COLO668 (cell line): ENCODE data around the gene SLC7A14.
"Not testable (repeated sequence)": the region's sequence is repeated elsewhere in the genome, so short reads cannot be mapped to it uniquely, and the experiment has no call there.

ENCODE experiments used
- DNase-seq: peaks from one replicate; lab custom pipeline; 2025; ENCODE audit not compliant: unreplicated experiment; lab: John Stamatoyannopoulos, UW

SLC7A14 gene

DNA sequence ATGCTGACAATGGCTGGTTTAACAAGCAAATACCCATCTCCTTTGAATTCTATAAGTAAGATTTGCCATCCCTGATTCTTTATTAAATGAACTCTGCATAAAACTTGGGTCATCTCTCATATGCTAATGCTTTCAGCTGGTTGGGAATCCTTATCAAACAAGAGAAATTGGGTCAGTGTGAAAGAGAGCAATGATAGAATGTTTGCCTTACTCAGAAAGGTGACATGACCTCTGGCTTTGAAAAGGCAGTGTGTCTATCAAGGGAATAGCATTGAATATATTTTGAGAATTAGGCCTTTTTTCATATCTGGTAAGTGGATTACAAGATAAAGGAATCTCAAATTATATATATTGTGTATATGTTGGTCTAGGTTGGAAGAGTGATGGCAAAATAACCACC is 8.7 kb upstream of the SLC7A14 start:
- DNase-seq = no peak

DNA sequence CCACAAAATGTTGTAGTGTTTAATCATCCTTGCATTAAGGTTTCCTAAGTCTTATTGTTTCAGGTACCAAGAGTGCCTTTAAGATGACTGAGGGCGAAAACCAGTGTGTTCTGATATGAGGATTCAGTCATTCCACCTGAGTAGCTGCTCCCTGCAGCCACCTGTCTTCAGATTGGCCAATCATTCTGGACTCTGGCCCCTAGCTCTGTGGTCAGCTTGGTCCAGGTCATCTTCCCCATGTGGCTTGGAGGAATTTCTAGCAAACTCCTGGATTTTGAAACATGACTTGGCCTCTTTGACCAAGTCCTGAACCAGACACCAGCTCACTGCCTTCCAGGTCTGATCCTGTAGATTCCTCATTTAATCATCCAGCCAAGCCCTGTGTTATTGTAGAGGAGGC is 7.8 kb upstream of the SLC7A14 start:
- no peak for DNase-seq

DNA sequence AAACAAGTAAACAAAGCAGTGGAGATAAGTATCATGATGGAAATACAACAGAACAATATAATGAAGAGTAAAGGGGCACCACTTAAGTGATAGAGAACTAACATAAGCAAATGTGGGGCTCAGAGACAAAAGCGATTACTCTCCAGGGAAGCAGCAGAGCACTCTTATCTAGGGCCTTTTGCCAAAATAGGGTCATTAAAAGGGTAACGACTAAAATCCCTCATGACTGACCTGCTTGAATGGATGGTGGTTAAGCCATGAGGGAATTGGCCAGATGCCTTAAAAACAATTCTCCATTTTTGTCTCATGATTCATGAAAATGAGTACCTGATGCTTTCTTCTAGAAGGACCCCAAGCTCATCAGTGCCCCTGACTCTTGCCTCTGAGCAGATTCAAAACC is 3.2 kb upstream of the SLC7A14 start:
- DNase-seq = no peak

DNA sequence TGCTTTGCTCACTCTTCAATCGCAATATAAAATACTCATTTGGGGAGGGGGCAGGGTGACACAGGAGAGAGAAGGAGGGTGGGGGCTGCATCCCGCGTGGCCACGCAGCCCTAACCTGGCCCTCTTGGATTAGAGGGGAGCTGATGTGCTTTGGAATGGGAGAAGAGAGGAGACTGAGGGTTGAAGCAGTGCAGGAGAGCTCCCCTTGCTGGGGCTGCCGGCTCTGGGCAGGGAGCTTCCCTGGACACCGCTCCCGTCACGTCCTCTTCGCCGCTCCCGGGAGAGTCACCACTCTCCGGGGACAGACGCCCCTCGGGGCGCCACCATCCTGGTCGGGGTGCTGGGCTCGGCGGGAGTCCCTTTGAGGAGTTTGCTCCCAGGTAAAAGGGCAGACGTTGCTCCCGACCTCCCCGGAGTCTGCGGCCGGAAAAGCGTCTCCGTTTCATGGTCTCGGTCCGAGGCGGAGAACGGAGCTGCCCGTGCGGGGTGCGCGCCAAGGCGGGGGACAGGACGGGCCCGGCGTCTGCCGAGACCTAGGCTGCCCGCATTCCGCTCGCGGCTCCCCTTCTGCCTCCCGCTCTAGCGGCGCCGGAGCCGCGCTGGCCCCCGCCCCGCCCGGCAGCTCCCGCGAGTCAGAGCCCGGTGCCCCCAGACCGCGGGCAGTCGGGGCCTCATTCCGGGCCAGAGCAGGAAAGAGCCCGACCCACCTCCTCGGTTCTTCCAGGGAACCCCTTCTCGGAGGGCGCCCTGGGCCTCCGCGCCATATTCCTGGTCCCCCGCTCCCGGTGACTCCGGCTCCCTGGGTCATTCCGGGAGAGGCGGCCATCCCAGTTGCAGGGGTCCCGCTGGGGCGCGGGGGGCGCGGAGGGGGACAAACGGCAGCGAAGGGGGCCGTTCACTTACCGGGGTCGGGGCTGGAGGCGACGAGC is 603 bp downstream of the SLC7A14 start:
- DNase-seq = peak; percentile 56

DNA sequence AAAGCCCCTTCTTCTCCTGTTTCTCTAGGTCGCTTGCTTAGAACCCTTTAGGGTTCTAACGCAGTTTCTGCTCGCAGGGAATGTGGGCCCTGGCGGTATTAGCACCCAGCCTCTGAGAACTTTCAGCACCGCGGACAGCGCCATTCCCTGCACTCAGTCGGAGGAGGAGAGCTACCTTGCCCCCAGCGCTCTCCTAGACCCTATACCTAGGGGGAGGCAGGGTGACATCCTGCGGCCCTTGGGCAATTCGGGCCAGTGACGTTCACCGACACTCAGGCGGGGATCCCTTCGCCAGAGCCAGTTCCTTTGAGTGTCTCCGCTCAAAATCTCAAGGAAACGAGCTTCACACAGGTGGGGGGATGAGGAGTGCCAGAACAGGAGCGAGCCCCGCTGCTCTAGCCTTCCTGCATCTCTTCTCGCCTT is 1.3 kb downstream of the SLC7A14 start:
- peak; percentile 38 for DNase-seq

DNA sequence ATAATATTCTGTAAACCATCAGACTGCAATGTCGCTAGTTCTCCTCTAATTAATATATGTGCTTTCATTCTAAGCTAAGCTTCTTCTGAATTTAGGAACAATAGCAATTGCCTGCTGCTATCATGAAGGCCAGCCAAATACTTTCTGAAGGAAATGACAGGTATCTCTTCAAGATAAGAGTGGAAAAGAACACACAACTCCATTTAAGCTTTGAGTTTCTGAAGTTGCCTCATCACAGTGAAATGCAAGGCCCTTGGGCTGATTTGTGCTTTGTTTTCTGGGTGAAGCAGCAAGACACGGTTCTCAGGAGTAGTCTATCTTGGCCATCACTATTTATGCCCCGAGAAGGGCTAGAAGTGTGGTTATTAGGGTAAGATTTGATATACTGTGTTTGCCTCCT is 6.2 kb downstream of the SLC7A14 start:
- DNase-seq = no peak

DNA sequence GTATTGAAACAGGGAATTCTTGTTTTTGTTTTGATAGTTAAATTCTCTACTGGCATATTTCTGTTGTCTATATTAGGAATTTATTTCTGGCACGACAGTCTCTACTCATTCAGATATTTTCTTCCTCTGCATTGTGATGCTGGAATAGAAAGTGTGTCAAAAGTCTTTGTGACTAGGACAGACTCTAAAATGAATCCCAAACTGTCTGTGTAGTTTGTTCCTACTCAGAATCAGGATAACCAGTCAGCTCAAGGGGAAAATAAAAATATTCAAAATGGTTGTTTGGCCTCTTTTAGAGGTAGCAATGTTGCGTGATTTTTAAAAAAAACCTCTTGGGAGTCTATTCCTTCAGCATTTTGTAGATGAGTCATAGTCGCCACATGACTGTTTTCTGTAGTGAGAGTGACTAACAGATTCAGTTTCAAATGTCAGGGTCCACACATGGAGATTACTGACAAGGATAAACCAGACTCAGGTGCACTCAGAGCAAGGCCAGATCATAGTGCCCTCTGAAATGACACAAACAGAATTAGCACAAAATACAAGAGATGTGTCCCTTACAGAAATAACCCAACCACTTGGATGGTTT is 13.1 kb downstream of the SLC7A14 start:
- DNase-seq = no peak

DNA sequence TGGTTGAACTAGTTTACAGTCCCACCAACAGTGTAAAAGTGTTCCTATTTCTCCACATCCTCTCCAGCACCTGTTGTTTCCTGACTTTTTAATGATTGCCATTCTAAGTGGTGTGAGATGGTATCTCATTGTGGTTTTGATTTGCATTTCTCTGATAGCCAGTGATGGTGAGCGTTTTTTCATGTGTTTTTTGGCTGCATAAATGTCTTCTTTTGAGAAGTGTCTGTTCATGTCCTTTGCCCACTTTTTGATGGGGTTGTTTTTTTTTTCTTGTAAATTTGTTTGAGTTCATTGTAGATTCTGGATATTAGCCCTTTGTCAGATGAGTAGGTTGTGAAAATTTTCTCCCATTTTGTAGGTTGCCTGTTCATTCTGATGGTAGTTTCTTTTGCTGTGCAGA is 18.3 kb downstream of the SLC7A14 start:
- DNase-seq = not testable (repeated sequence)

DNA sequence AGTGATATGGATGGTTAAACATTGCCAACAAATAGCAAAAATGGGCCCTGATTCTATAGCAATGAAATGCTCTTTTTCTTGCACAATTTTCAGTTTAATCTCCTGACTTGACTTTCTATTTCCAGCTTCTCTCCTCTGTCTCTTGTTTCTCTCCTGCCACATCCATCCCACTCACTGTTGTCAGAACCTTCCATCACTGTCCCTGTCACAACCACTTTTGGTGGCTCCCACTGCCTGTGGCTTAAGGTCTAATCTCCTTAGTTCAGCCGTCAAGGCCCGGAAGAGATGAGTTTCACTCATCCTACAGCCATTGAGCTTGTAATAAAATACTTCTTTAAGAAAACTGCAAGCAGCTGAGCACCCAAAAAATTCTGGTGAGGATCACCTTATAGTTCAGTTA is 19.5 kb downstream of the SLC7A14 start:
- no peak for DNase-seq

DNA sequence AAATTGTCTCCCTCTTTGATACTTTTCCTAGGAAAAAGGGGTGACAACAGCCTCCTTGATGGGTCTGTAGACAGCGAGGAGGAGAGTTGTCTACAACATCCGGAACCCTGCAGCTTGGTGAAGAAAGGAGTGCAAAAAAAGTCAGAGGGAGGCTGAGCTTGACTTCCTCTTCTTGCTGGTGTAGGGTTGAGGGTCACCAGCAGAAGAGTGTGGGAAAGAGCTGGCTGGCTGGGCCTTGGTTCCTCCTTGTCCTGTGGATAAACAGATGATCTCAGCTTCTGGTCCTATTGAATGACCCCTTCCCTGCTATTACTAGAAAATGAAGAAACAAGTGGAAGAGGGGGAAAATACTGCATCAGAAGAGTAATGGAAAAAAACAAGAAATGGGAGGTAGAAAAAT is 20.4 kb downstream of the SLC7A14 start:
- DNase-seq = no peak

DNA sequence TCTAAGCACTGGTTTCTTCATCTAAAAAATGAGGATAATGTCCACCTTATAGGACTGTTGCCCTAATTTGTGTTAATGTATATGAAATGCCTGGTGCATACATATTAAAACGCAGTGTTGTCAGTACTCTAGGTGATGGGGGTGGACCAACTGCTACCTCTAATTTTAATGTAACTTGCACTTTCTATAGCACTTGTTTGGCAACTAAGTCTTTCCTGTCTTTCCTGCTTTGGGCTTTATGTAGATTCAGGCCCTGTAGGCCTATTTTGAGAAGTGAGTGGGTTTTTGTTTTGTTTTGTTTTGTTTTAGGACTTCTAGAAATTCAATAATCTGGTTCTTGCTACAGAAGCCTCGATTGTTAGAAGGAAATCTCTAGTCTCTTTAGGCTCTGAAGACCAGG is 21.2 kb downstream of the SLC7A14 start:
- DNase-seq = no peak

DNA sequence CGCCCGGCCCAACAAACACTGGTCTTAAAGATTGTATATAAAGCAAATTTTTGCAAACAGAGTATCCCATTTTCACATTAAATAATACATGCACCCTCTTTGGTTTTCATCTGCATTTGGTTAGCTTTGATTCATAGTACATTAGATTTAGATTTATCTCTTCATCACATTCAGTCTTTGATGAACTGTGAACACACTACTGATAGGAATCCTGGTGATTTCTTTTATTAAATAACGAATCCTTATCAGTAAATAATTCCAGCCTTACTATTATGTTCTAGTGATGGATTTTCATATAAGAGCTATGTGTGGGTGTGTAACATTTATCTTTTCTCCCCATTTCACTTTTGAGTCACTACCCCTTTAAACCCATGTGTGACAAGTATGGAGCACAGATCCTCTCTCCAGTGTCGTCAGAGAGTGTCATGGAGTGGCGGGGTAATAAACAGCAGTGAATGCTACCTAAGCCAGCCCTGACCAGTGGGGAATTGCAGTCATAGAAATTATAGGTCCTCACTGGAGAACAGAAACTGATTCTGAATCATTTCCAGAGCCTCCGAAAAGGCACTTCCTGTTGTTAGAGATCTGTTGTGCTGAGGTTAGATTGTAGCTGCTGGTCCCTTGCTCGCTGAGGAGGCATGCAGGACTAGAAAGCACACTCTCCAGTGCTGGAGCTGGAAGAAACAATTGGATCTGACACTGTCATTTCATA is 22.0 kb downstream of the SLC7A14 start:
- DNase-seq = no peak

DNA sequence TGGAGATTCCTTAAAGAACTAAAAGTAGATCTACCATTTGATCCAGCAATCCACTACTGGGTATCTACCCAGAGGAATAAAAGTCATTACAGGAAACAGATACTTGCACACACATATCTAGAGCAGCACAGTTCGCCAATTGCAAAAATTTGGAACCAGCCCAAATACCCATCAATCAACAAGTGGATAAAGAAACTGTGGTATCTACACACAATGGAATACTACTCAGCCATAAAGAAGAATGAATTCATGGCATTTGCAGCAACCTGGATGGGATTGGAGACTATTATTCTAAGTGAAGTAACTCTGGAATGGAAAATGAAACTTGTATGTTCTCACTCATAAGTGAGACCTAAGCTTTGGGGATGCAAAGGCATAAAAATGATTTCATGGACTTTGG is 23.8 kb downstream of the SLC7A14 start:
- DNase-seq = no peak

DNA sequence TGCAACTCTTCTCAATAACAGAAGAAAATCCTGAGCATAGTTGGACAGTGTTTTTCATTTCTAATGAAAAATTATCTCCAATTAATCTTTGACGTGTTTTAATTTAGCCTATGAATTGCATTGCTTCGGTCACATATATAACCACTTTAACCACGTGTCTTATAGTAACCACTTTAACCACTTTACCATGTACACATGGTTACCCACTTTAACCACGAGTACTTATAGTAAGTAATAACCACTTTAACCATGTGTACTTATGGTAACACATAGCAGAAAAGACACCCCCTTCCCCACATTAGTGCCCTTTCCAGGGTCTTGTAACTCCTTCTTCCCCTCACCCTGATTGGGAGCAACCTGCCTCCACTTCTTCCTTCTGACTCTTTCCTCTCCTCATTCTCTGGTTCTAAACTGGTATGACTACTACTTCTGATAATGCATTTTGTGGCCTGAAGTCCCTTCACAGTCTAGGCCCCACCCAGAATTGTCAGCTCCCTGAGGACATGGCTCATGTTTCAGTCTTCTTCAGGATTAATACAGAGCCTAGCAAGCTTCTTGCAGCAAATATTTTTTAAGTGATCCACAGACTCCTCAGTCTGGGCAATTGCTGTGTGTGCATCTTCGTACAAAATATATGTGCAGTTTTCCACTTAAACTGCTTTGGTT is 25.0 kb downstream of the SLC7A14 start:
- no peak for DNase-seq

DNA sequence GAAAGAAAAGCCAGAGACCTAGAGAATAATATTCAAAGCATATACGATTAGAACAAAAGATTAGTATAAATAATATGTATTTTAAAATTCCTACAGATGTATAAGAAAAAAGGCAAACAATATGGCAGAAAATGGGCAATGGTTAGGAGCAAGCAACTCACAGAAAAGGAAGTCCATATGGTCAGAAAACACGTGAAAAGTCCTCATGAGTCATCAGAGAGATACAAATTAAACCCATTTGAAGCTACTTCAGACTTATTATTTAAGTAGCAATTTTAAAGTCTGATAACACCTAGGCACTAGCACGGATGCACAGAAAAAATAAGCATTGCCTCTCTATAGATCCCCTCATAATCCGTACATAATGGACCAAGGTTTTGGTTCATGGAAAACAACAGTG is 25.6 kb downstream of the SLC7A14 start:
- no peak for DNase-seq

DNA sequence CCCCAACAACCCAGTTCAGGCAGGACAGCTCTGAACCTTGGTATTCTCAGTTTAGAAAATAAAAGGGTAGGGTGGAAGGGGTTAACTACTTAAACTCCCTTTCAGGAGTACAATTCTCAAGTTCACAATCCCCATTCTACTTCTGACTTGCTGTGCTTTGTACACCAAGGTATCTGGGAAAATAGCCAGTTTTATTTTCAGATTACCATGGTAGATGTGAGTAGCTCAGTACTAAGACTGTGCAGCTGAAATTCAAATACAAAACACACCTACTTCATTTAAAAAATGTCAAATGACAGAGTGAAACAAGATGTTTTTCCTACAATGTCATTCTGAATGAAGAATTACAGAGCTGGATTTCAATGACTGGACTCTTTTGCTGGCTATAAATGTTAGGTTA is 27.4 kb downstream of the SLC7A14 start:
- DNase-seq = no peak

DNA sequence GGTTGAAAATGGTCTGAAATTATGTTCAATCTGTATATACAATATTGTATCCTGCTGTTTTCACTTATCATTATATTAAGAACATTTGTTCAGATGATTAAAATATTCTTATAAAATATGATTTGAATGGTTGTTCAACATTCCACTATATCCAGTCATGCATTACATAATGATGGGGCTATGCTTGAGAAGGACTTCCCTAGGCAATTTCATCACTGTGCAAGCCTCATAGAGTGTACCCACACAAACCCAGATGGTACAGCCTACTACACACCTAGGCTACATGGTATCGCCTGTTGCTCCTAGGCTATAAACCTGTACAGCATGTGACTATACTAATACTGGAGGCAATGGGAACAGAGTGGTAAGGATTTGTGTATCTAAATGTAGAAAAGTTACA is 30.5 kb downstream of the SLC7A14 start:
- DNase-seq = no peak

DNA sequence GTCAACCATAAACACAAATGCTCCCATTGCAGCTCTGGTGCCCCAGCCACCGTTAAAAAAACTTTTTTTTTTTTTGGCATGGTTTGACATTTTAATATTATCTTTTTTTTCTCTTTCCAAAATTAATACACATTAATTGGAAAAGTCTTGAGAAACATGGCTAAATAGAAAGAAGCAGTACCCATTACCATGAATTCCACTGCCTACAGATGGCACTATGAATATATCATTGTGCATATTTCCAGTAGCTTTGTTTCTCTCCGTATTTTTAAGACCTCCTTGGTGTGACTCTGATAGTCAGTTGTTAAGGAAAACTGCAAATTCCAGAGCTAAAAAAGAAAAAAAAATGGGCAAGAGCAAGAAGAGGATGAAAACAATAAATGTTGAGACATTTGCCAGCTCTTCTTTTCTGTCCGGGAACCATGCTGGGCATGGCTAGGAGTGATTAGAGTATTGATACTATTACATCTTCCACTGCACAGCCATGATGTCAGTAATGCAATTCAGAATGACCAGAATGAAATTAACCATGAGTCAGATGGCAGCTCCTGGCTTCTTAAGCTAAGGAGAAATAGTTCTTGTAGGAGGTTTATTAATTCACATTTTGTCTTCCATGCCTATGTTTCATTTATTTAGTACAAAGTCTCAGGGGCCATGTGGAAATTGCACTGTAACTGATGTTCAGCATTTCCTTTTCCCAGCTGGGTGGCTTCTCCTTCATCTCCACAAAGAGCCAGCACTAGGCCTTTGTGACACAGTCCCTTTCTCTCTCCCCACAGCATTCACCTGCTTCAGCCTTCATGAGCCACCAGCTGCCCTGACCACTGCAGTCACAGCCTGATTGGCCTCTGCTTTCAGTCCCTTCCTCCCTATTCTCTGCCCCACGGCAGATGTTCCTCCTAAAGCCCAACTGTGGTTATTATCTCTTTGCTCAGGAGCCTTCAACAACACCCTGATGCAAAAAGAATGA is 31.8 kb downstream of the SLC7A14 start:
- peak; percentile 45 for DNase-seq

DNA sequence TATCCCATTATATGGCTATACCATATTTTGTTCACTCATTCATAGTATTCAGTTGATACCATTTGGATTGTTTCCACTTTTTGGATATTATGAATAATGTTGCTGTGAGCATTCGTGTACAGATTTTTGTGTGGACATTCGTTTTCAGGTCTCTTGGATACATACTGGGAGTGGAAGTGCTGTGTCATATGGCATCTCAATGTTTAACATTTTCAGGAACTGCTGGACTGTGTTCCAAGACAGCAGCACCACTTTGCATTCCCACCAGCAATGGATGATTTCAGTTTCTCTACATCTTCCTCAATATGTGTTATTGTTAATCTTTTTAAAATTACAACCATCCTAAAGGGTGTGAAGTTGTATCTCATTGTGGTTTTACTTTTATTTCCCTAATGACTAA is 34.6 kb downstream of the SLC7A14 start:
- no peak for DNase-seq

DNA sequence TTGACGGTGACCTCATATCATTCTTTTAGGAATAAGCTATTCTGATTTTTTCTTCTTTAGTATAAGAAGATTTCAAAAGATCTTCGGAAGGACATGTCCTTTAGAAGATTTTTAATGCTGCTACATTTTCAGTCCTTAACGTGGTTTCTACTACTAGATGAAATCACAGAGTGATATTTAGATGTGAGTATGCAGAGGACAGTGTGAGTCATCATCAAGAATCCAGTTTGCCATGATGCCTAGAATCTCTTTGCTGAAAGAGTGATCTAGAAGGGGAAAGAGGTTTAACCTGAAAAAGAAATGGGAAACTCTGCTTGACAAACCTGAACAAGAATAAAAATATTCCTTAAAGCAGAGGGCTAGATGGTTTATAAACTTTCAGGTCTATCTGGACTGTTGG is 43.2 kb downstream of the SLC7A14 start:
- no peak for DNase-seq
